ENCODE measurements around the gene AOC2. TPM values are rescaled to one million over a fixed set of nuclear protein-coding genes. Genes with fewer than 3 reads are reported as not detected.

The AOC2 gene
- total and polyA plus RNA-seq, 2 of the 13 experiments (the other 11 are each of a cell fraction or from before 2014, with no cell fraction given) = 1.2 to 3.3 TPM

GRCh38 chr17:42891539-42892152, 47.3 kb downstream of the AOC2 start (continued):
- TF ChIP-seq AKNA (CRISPR knock-in tag; IDR thresholded peaks at IDR 0.05; ENCODE audit: borderline replicate concordance) (no peak), ZMYM4 (CRISPR knock-in tag; IDR thresholded peaks at IDR 0.05) (peak; percentile 15; the same call in 1 of the 2 replicates), SIX1 (CRISPR knock-in tag; IDR thresholded peaks at IDR 0.05; ENCODE audit: borderline replicate concordance) (no peak), ZNF318 (CRISPR knock-in tag; IDR thresholded peaks at IDR 0.05) (no peak), SMAD3 (CRISPR knock-in tag; IDR thresholded peaks at IDR 0.05) (peak; percentile 30; the same call in 1 of the 2 replicates), ZNF160 (CRISPR knock-in tag; IDR thresholded peaks at IDR 0.05) (no peak), NR2F1 (CRISPR knock-in tag; IDR thresholded peaks at IDR 0.05) (no peak), NKX3-1 (CRISPR knock-in tag; IDR thresholded peaks at IDR 0.05) (no peak), SRSF9 (IDR thresholded peaks at IDR 0.05; ENCODE audit: borderline replicate concordance, insufficient read depth, low read depth, low read length, poor library complexity, severe bottlenecking) (no peak), HINFP (CRISPR knock-in tag; IDR thresholded peaks at IDR 0.05; ENCODE audit: low read depth) (no peak), KLF16 (CRISPR knock-in tag; IDR thresholded peaks at IDR 0.05) (no peak), ZNF253 (CRISPR knock-in tag; IDR thresholded peaks at IDR 0.05; ENCODE audit: borderline replicate concordance) (no peak), FOXK1 (CRISPR knock-in tag; IDR thresholded peaks at IDR 0.05; ENCODE audit: borderline replicate concordance, low read depth) (peak; percentile 63; the same call in 1 of the 2 replicates), ZNF17 (CRISPR knock-in tag; IDR thresholded peaks at IDR 0.05) (no peak)

Data from HepG2 (cell line).